HFFc6 (cell line): ENCODE measurements around the gene NGFR. TPM values are rescaled to one million over a fixed set of nuclear protein-coding genes. Genes with fewer than 3 reads are reported as not detected.

Experiments
- DNase-seq: peaks from one replicate; pipeline ENCODE4 v3.0.0-alpha.2; 2018
- H3K27ac Mint-ChIP-seq: 2 replicates; pipeline ENCODE4 v1.8.0; 2020; ENCODE audit warnings: mild to moderate bottlenecking, mixed read lengths
- H3K27me3 Mint-ChIP-seq: 2 replicates; pipeline ENCODE4 v1.8.0; 2021; ENCODE audit warnings: mild to moderate bottlenecking, moderate library complexity, mixed read lengths; ENCODE audit not compliant: insufficient read depth
- H3K36me3 Mint-ChIP-seq: 2 replicates; pipeline ENCODE4 v1.8.0; 2021; ENCODE audit warnings: low read depth, mixed read lengths
- H3K4me1 Mint-ChIP-seq: 2 replicates; pipeline ENCODE4 v1.8.0; 2020; ENCODE audit warnings: low read depth, mixed read lengths
- H3K4me3 Mint-ChIP-seq: 2 replicates; pipeline ENCODE4 v1.8.0; 2020; ENCODE audit warnings: mild to moderate bottlenecking, moderate library complexity, mixed read lengths
- H3K9me3 Mint-ChIP-seq: 2 replicates; pipeline ENCODE4 v1.8.0; 2020; ENCODE audit warnings: mild to moderate bottlenecking, mixed read lengths
- CTCF ChIP-seq: fragments of 200-600 bp; sonication (generic); IDR thresholded peaks from 2 replicates; pipeline ENCODE4 v1.5.0; 2021; ENCODE audit warnings: antibody characterized with exemption, mild to moderate bottlenecking
- microRNA-seq: library from miRNA; unstranded; fragments of <30 nt; microRNA quantifications from one replicate; pipeline ENCODE4, GENCODE V29; 2019
- total RNA-seq, 6 experiments: library from RNA; stranded (reverse); fragmentation: NEBNext Ultra II Directional; extraction: Animal tissue kit (Norgen Biotek cat#: 25700); gene quantifications; 2 replicates in 1 of 6; 3 replicates in 5 of 6; pipeline ENCODE4 v1.2.3, GENCODE V29; 2021

Gene NGFR
- total RNA-seq, 6 experiments from 2014 or later = 0.07 to 0.14 (median 0.11) TPM; not detected in 1

- Mint-ChIP-seq H3K4me3 (no peak overlapping the region), H3K36me3 (no peaks in the 10 kb centered on the region), H3K9me3 (no peaks in the 10 kb centered on the region), H3K27ac (no peak overlapping the region), H3K27me3 (peaks cover 3% of the 10 kb centered on the region), H3K4me1 (no peaks in the 10 kb centered on the region)
- no peak for TF ChIP-seq CTCF
- DNase-seq = no peak
Measured at GRCh38 chr17:49555495-49556222, 60.6 kb downstream of the NGFR start.

- Mint-ChIP-seq H3K27me3 (peaks cover 3% of the 10 kb centered on the region), H3K9me3 (no peaks in the 10 kb centered on the region), H3K4me3 (no peak overlapping the region), H3K4me1 (no peaks in the 10 kb centered on the region), H3K36me3 (no peaks in the 10 kb centered on the region), H3K27ac (no peak overlapping the region)
- TF ChIP-seq CTCF = peak; percentile 99
- peak; percentile 26 for DNase-seq
Measured at GRCh38 chr17:49556223-49556943, 61.3 kb downstream of the NGFR start.

- peaks cover 8% of the 10 kb centered on the region for H3K27me3 Mint-ChIP-seq
- no peak overlapping the region for H3K4me3 Mint-ChIP-seq
- H3K9me3 Mint-ChIP-seq = no peaks in the 10 kb centered on the region
- no peak overlapping the region for H3K27ac Mint-ChIP-seq
- H3K36me3 Mint-ChIP-seq = no peaks in the 10 kb centered on the region
- peak; percentile 77 for TF ChIP-seq CTCF
- peak; percentile 20 for DNase-seq
- no peaks in the 10 kb centered on the region for H3K4me1 Mint-ChIP-seq
Measured at GRCh38 chr17:49557312-49558024, 62.4 kb downstream of the NGFR start.

Small RNA genes within 50 kb of the gene (microRNA-seq; reads per million reads assigned to microRNA genes)
- 2.3 reads per million for gene MIR6165

Other genes starting within 250 kb of the NGFR start
- 10 to 100 TPM; 12.0 to 15.5 (median 12.7) TPM for gene ZNF652, start 133.0 kb upstream of the NGFR start, total RNA-seq
- gene PHB1, start 80.4 kb upstream of the NGFR start, total RNA-seq = 100 to 1,000 TPM; 235 to 284 (median 262) TPM
- gene NXPH3, start 80.6 kb downstream of the NGFR start, total RNA-seq = 1 to 10 TPM in 5 of 6 experiments, under 1 TPM in 1; 0.59 to 2.3 (median 1.5) TPM
- gene SPOP, start 182.8 kb downstream of the NGFR start, total RNA-seq = 10 to 100 TPM; 53.2 to 60.6 (median 55.6) TPM
- 100 to 1,000 TPM in 2 of 6 experiments, 10 to 100 TPM in 4; 78.2 to 117 (median 88.4) TPM for gene SLC35B1, start 212.7 kb downstream of the NGFR start, total RNA-seq